ENCODE data around the gene PAXX.
"Not testable (repeated sequence)": the region's sequence is repeated elsewhere in the genome, so short reads cannot be mapped to it uniquely, and the experiment has no call there.

PAXX gene

DNA sequence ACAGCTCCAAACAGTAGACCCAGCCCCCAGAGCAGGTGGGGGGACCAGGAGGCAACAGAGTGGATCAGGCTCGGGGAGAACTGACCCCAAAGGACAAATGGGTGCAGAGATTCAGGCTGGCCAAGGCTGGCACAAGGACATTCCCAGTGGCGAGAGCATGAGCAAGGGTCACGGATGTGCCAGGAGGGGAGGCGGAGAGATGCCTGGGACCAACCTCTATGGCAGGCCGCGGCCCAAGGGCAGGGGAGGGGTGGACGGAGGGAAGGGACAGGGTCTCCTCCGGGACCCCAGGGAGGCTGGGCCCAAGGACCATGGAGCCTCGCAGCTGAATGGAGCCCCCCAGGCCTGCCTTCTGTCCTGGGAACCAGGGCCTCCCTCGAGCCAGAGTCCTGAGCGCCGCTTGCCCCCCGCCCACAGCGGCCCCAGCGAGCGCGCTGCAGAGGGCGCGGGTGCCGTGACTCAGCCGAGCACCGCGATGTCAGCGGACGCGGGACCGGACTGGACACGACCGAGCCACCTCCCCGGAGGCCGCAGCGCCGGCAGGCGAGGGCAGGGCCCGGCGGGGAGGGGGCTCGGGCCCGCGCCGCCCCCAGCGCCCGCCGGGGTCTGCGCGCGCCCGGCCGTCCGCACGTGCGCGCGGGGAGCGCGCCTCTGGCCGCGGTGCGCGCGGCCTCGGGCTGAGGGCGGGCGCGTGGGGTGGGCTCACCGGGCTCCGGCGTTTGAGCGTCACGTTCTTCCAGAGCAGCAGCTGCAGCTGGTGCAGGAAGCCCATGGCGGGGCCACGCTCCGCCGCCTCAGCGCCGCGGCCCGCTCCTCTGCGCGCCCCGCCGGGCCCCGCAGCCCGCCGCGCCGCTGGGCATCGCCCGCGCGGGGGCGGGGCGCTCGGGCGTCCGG, 35.4 kb downstream of the PAXX start, which contains the start of gene ABCA2:
TSS of gene ABCA2 (minus strand) at position 869 of the 894 bp plus-strand sequence. CDS start at position 772, 97 bp downstream.
- intact Hi-C loops (cut with DNase I) = loop anchor here (5.0 kb wide), 1 partner anchor 240 kb away; no protein-coding TSS in a partner anchor

DNA sequence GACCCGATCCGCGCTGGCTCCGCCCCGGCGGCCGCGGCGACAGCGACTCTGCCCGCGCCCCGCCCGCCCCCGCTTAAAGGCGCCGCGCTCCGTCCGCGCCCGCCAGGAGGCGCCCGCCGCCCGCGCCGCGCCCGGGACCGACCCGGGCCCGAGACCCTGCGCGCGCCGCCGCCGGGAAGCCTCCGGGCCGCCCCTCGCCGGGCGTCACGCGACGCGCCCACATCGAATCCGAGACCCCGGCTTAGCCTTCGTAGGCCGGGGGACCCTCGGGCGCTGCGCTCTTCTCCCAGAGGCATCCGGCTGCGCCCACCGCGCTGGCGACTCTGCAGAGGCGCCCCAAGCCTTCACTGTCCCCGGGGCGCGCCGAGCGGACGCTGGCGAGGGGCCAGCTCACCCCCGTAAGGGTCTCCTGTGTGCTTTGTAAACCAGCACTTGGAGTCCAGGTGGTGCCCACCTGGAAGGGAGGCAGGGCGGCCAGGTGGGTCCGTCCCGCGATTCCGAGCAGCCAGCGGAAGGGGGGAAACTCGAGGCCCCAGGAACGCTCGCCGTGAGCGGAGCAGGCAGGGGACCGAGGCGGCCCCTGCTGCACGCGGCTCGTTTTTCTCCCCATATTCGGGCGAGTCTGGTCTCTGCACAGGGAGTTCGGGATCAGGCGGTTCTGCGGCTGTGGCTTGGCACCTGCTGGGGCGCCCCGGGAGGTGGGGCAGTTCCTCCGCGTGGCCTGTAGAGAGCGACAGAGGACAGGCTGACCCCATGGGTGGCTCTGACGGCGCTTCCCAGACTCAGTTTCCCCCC, 36.2 kb downstream of the PAXX start:
- DNase-seq = peak in 8 of 10 donors; percentile 63 to 96 (median 73)
- intact Hi-C loops (cut with DNase I) = loop anchor here (5.0 kb wide), 1 partner anchor 241 kb away; no protein-coding TSS in a partner anchor

More for the DNA sequence above, 35.4 kb downstream of the PAXX start, which contains the start of gene ABCA2:
- no peak for DNase-seq

DNA sequence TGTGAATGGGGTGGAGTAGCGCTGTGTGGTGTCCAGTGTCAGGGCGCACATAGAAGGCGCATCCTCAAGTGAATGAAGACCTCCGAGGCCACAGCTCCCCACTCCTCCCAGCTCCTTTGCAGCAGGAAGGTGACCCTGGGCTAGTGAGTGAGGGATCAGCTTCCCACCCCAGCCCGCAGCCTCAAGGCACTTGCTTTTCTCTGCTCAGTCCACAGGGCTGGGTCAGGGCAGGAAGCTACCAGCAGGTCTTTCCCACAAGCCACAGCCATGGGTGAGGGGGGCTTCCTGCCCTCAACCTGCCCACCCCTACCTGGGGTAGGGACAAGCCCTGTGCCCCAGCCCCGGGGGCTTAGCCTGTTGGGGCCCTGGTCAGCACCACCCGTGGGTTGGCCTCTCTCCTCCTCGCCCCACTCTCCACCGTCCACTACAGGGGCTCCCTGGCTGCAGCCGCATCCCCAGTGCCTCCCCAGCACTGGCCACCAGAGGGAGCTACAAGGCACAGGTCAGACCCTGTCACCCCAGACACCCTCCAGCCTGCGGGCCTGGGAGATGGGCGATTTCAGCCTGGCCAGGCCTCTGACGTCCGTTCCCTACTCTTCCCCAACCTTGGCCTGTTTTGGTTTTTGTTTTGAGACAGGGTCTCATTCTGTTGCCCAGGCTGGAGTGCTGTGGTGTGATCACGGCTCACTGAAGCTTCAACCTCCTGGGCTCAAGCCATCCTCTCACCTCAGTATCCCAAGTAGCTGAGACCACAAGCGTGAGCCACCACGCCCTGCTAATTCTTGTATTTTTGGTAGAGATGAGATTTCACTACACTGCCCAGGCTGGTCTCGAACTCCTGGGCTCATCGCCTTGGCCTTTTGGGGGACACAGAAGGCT, 37.1 kb downstream of the PAXX start:
- DNase-seq = peak; percentile 61 to 97 (median 84)
- intact Hi-C loops (cut with DNase I) = loop anchor here (5.0 kb wide), 1 partner anchor 242 kb away; no protein-coding TSS in a partner anchor

DNA sequence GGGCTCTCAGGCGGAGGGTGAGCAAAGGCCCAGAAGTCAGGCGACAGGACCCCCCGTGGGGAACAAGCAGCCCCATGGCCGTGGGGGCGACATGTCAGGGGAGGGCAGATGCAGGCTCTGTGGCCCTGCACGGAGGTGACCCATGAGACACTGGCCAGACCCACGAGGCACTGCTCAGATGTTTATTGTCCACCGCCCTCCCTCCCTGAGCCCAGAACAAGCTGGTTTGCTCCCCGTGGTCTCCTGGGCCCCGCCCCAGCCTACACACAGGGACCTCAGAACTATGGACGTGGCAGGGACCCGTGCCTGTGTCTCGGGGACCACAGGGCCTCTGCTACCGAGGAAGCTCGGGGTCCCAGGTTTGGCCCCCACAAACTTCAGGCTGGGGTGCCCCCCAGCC, 37.8 kb downstream of the PAXX start:
- intact Hi-C loops (cut with DNase I) = no loop called here
- no peak for DNase-seq

DNA sequence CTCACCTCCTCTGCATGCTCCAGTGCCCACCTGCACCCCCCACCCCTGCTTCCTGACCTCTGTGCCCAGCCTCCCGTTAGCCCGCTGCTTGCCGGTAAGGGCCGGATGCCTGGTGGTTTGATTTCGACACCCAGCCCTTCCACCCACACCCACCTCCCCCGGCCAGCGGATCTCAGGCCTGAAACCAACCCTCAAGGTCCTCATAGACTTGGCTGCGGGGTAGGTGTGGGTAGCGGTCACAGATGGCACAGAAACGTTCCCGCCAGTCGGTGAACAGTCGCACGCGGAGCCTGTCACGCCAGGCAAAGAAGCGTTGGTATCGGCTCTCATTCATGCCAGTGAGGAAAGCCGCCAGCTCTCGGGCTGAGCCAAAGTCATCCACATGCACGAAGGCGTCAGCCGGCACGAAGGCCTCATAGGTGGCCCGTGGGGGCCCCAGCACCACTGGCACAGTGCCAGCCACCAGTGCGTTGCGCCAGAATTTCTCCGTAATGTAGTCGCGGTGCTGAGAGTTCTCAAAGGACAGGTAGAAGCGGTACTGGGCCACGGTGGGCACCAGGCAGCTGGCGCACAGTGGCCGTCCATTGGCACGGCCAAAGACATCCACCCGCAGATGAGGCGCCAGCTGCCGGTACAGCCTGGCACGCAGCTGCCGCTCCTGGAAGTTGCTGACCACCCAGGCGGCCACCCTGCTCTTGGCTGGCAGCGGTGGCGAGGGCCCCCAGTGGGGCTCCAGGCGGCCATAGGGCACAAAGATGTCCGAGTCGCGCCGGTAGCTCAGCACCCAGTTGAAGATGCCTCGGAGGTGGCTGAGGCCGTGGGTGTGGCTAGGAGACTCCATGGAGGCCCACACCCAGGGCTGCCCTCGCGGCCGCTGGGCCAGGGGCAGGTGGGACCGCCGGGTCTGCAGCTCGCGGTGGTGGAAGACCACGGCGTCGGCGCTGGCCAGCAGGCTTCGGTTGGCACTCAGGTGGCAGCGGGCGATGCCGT, 38.6 kb downstream of the PAXX start:
- intact Hi-C loops (cut with DNase I) = no loop called here
- DNase-seq = peak in 1 of 10 donors; percentile 88

DNA sequence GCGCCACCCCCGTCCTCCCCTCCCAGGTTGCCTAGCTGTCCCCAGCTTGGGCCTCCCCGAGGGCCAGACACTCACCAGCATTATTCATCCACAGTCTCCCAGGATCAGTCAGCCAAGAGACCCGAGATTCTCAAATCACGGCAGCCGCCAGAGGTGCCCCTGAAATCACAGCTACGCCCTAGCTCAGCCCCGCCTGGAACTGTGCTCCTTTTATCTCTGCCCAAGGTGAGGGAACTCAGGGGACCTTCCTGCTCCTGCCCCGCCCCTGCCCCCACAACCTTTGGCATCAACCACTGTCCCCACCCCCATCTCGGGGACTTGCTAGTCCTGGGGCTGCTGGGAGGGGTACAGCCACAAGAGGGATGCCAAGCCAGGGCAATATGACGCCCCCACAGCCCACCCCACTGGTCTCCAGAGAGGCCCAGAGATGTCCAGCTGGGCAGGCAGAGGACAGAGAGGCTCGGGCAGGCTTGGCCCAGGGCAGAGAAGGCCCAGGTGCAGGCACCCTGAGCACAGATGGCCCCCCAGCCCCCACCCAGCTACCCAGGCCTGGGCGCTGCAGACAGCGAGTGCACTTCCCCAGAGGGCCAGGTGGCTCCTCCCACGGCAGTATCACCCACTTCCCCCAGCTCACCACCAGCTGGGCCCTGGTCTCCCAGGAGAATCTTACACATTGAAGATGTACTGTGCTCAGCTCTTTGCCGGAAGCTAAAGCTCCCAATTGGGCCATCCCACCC, 39.9 kb downstream of the PAXX start, which contains the start of gene FUT7:
TSS of gene FUT7 (minus strand) at position 185 of the 737 bp plus-strand sequence. CDS start at position 88, 97 bp downstream.
- DNase-seq = no peak

DNA sequence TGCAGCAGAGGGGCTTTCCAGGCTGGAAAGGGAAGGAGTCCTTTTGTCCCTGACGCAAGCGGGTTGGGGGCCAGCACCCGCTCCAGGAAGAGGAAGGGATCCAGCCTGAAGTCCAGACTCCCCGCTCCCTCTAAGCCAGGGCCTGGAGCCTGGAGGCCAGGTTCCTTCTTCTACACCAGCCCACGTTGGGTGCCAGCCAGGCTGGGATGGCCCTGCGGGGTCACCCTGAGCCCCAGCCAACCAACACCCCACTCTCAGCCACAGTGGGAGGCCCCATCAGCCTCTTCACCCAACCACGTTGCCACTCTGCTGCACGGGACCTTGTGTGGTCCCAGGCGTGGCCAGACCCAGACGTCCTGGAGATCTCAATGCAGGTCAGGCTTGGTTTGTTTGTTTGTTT, 40.6 kb downstream of the PAXX start:
- intact Hi-C loops (cut with DNase I) = no loop called here
- no peak for DNase-seq

More for the DNA sequence above, 39.9 kb downstream of the PAXX start, which contains the start of gene FUT7:
- intact Hi-C loops (cut with DNase I) = no loop called here

DNA sequence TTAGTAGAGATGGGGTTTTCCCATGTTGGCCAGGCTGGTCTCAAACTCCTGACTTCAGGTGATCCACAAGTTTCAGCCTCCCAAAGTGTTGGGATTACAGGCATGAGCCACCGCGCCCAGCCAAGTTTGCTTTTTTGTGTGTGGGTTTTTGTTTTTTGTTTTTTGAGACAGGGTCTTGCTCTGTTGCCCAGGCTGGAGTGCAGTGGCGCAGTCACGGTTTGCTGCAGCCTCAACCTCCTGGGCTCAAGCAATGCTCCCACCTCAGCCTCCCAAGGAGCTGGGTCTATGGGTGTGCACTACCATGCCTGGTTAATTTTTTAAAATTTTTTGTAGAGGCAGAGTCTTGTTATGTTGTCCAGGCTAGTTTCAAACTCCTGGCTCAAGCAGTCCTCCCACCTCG, 41.3 kb downstream of the PAXX start:
- DNase-seq; intact Hi-C loops (cut with DNase I): not testable (repeated sequence)

DNA sequence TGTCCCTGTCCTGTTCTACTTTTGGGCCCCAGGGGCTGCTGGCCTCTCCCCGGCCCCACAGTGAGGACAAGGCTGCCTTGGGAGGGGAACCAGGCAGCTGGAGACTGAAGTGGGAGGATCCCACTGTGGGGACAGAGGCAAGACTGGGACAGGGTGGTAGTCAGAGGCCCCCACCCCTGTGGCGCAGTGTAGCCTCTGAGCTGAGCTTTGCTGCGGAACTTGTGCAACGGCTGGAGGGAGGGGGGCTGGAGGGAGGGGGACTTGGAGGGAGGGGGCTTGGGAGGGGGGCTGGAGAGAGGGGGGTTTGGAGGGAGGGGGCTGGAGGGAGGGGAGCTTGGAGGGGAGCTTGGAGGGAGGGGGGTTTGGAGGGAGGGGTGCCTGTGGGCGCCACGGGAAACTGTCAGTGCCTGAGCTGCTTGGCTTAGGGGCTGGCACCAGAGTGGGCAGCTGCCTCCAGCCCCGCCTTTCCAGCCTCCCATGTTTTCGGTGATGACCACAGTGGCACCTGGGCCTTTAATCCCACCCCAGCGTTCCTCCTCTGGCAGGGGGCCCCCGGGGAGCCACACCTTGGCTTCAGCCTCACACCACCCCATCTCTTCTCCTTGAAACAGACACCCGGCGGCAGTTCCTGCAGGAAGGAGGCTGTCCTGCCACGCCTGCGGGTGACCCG, 42.0 kb downstream of the PAXX start:
- intact Hi-C loops (cut with DNase I) = no loop called here
- no peak for DNase-seq

DNA sequence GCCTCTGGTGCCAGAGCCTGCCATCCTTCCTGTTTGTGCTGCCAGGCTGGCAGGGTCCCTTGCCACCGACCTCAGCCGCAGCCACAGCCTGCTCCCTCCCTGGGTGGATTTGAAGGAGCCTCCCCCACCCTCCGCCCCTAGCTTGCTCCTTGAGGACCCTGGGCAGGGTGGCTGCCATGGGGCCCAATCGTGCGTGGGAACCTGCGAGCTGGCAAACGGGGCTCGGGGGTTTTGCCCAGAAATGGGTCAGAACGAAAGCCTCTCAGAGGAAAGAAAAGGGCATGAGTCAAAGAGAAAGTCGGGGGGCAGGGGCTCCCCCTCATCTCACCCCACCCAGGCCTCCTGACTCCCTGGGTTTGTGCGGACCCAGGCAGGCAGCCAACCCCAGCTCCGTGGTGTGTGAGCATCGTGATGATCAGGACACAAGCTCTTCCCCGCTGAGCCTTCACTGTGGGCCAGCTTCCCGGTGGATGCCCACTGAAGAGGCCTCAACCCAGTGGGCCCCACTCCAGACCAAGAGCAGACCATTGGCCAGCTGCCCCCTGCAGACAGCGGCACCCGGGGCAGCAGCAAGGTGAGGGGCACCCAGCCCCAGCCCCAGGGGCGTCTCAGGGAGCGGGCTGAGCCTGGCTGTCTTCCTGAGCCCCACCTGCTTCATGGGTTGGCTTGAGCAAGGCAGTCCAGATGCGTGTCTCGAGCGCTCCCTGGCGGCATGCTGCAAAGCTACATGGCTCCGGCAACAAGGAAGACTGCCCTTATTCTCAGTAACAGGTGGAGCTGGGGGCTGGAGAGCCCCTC, 42.7 kb downstream of the PAXX start:
- peak; percentile 80 to 99 (median 88) for DNase-seq
- intact Hi-C loops (cut with DNase I) = loop anchor here (1.0 kb wide), 1 partner anchor 87 kb away; no protein-coding TSS in a partner anchor

DNA sequence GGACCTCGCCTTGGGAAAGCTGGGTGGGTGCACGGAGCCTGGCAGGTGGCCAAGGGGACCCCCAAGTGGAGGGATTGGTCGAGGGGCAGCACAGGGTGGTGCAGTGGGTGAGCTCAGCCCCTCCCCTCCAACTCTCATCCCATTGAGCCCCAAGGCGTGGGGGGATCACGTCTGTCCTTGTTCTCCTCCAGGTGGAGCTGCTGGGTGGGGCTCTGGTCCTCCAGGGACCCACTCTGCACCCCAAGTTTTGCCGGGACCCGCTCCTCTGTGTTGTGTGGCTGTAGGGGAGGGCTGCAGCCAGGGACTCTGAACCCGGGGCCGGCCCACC, 43.2 kb downstream of the PAXX start:
- intact Hi-C loops (cut with DNase I) = loop anchor here (1.0 kb wide), 1 partner anchor 87 kb away; no protein-coding TSS in a partner anchor
- DNase-seq = no peak

DNA sequence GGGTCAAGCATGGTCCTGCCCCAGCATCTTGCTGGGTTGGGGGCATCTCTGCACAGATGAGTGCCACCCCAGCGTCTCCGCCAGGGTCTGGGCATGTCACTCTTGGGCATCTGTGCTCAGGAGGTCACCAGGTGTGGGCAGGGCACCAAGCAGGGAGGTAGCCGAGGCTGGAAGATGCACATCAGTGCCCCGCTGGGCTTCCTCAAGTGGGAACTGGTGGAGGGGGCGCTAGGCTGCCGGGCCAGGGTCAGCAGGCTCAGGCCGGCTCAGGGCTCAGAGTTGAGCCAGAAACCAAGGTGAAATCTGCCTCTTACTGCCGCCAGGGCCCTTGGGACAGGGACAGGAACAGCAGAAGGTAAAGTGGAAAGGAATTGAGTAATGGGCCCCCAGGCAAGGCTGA, 43.7 kb downstream of the PAXX start:
- intact Hi-C loops (cut with DNase I) = loop anchor here (1.0 kb wide), 1 partner anchor 88 kb away; no protein-coding TSS in a partner anchor

DNA sequence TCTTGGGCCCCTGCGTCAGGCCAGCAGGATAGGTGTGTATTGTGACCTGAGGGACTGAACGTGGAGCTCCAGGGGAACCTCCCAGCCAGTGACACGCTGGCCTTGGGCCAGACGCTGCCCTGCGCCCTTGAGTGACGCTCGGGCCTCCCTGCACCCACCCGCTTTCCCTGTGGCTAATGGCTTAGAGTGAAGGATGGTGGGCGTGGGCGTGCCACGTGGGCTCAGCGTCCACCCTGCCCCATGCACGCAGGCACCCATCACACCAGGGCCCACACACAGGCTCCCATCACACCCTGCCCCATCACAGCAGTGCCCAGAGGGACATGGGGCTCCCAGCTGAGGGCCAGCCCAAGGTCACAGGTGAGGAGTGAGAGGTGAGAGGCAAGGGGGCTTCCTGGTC, 44.8 kb downstream of the PAXX start:
- intact Hi-C loops (cut with DNase I) = no loop called here
- DNase-seq = no peak

More for the DNA sequence above, 43.7 kb downstream of the PAXX start:
- peak in 1 of 10 donors; percentile 86 for DNase-seq

DNA sequence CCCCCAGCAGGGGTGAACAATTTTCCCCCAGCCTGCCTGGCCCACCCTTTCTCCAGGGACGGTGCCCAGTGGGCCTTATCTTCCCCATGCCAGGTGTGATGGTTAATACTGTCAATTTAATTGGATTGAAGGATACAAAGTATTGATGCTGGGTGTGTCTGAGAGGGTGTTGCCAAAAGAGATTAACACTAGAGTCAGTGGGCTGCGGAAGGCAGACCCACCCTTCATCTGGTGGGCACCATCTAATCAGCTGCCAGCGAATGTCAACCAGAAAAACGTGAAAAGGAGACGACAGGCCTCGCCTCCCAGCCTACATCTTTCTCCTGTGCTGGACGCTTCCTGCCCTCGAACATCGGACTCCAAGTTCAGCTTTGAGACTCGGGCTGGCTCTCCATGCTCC, 45.3 kb downstream of the PAXX start:
- intact Hi-C loops (cut with DNase I) = no loop called here

DNA sequence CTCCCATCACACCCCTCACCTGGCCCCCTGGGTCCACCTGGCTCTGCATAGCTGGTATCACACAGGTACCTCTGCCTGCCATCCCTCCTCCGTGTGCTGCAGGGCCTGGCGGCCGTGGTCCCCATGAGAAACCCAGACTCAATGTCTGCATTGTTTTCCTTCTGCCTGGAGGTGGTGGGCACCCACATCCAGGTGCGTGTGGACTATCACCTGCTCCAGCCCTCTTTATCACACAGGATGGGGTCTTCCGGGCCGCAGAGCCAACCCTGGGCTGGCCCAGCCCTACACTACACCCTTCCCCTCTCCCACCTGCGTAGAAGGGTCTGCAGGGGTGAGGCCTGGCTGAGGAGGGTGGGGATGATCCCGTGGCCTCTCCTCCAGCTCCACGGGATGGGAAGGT, 46.7 kb downstream of the PAXX start:
- no peak for DNase-seq
- intact Hi-C loops (cut with DNase I) = no loop called here

More for the DNA sequence above, 45.3 kb downstream of the PAXX start:
- no peak for DNase-seq

DNA sequence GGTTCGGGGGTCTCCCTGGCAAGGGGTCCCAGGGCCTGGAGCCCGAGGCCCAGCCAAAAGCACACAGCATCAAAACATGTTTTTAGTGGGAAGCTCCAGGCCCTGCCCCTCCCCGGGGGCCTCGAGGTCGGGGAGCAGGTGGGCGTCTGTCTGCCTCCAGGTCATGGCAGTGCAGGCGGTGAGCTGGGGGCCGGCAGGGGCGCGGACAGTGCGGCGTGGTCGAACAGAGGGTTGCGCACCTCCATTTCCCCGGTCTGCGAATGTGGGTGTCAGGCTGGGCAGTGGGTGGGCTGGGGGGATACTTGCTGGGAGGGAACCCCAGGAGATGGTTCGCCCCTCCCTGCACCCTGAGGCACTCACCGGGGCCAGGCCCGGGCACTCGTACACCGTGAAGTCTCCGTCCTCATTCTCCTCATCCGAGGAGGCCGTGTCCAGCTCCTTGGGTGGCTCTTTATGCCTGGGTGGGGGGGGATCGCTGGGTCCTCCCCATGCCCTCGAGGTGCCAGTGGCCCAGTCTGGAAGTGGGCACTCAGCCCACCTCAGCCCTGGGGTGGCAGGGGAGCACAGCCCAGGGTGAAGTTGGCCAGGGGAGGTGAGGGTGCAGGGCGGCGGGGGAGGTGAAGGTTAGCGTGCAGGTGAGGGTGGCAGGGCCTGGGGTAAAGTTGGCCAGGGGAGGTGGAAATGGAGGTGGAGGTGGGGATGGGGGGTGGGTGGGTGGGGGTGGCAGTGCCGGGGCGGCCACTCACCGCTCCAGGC, 47.6 kb downstream of the PAXX start:
- intact Hi-C loops (cut with DNase I) = no loop called here
- no peak for DNase-seq

Measured in posterior cingulate gyrus (tissue), 11 donors.